Naive B cell (primary cell): ENCODE measurements around the gene SUMO2. TPM values are rescaled to one million over a fixed set of nuclear protein-coding genes. Genes with fewer than 3 reads are reported as not detected.
A peak's percentile ranks its signal among the peaks of the same experiment; 100 is the strongest.
"Not testable (repeated sequence)": the region's sequence is repeated elsewhere in the genome, so short reads cannot be mapped to it uniquely, and the experiment has no call there.

ENCODE experiments used
- ATAC-seq, 2 donors: fragments of 150-1000 bp; cut with Tn5 transposase; 2 replicates each; pipeline ENCODE4 v1.10.0; 2021; ENCODE audit warnings: low read depth in 2 of 2, mild to moderate bottlenecking in 2 of 2, moderate library complexity in 2 of 2
- DNase-seq: peaks from one replicate; pipeline ENCODE4 v3.0.0; 2022
- H3K27ac Mint-ChIP-seq, 6 donors: one replicate each; pipeline ENCODE4 v1.8.0; 2020 to 2022; ENCODE audit warnings: mild to moderate bottlenecking in 6 of 6, mixed read lengths in 6 of 6, moderate library complexity in 5 of 6, inconsistent platforms in 2 of 6
- H3K27me3 Mint-ChIP-seq, 3 donors: one replicate each; pipeline ENCODE4 v1.8.0; 2021 to 2022; ENCODE audit warnings: mixed read lengths in 3 of 3, mild to moderate bottlenecking in 1 of 3
- H3K36me3 Mint-ChIP-seq, 2 donors: one replicate each; pipeline ENCODE4 v1.8.0; 2020 to 2022; ENCODE audit warnings: mixed read lengths in 2 of 2, inconsistent platforms in 1 of 2, mild to moderate bottlenecking in 1 of 2
- H3K4me1 Mint-ChIP-seq, 3 donors: one replicate each; pipeline ENCODE4 v1.8.0; 2020 to 2022; ENCODE audit warnings: mixed read lengths in 3 of 3, inconsistent platforms in 1 of 3, mild to moderate bottlenecking in 1 of 3, moderate library complexity in 1 of 3
- H3K4me3 Mint-ChIP-seq, 8 donors: one replicate each; pipeline ENCODE4 v1.8.0; 2020 to 2022; ENCODE audit warnings: mild to moderate bottlenecking in 8 of 8, mixed read lengths in 8 of 8, moderate library complexity in 8 of 8, inconsistent platforms in 2 of 8
- H3K9me3 Mint-ChIP-seq, 7 donors: one replicate each; pipeline ENCODE4 v1.8.0; 2020 to 2022; ENCODE audit warnings: mixed read lengths in 7 of 7, mild to moderate bottlenecking in 5 of 7, inconsistent platforms in 2 of 7, moderate library complexity in 1 of 7
- polyA plus RNA-seq, 6 donors: library from polyadenylated mRNA; unstranded; fragments of 300-500 nt; fragmentation: Illumina TruSeq; gene quantifications; one replicate each; pipeline ENCODE4 v1.2.3, GENCODE V29; 2021; ENCODE audit warnings: low read depth in 6 of 6

SUMO2 gene
- polyA plus RNA-seq = 100 to 1,000 TPM; 260 to 424 (median 363) TPM

GRCh38 chr17:75182569-75183436 lies at the start of gene SUMO2:
SUMO2 (minus strand) TSS chr17:75182959; CDS start chr17:75182834, 125 bp downstream.
- DNase-seq (peak; percentile 95), ATAC-seq (peak; percentile 75 to 81)
- Mint-ChIP-seq H3K27ac (peak within 1 kb of the TSS; percentile 94 to 98 (median 98)), H3K4me1 (peaks cover 20 to 46% (median 33%) of the 10 kb centered on the region in 3 donors), H3K4me3 (peak within 1 kb of the TSS; percentile 87 to 98 (median 92)), H3K27me3 (no peaks in the 10 kb centered on the region), H3K9me3 (peaks cover 0 to 5% (median 0%) of the 10 kb centered on the region in 7 donors), H3K36me3 (no peaks in the 10 kb centered on the region)

GRCh38 chr17:75231741-75232464 lies 49.1 kb upstream of the SUMO2 start:
- Mint-ChIP-seq H3K4me3 (no peak overlapping the region), H3K9me3 (no peaks in the 10 kb centered on the region), H3K27ac (peak overlapping the region in 1 of 6 donors; percentile 71), H3K27me3 (no peaks in the 10 kb centered on the region), H3K36me3 (peaks cover 5 to 26% of the 10 kb centered on the region in 2 donors), H3K4me1 (no peaks in the 10 kb centered on the region)
- DNase-seq = no peak
- no peak for ATAC-seq

DNA sequence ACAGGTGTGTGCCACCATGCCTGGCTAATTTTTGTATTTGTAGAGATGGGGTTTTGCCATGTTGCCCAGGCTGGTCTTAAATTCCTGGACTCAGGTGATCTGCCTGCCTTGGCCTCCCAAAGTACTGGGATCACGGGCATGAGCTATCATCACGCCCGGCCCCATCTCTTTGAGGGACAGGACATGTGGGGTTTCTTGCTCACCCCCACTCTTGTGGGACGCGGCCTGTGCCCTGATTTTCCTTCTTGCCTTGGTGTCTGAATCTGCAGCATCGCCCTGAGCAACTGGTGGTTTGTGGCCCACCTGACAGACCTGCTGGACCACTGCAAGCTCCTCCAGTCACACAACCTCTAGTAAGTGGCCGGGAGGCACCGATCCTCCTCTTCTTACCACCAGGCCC lies 48.3 kb upstream of the SUMO2 start:
- Mint-ChIP-seq H3K27ac (peak overlapping the region in 1 of 6 donors; percentile 27), H3K9me3 (no peaks in the 10 kb centered on the region), H3K4me3 (no peak overlapping the region), H3K27me3 (no peaks in the 10 kb centered on the region), H3K36me3 (peaks cover 5 to 26% of the 10 kb centered on the region in 2 donors), H3K4me1 (no peaks in the 10 kb centered on the region)
- ATAC-seq (no peak), DNase-seq (no peak)

- Mint-ChIP-seq H3K27ac (no peak overlapping the region), H3K4me1 (no peaks in the 10 kb centered on the region)
Observed at GRCh38 chr17:75228847-75229246, 46.1 kb upstream of the SUMO2 start.

DNA sequence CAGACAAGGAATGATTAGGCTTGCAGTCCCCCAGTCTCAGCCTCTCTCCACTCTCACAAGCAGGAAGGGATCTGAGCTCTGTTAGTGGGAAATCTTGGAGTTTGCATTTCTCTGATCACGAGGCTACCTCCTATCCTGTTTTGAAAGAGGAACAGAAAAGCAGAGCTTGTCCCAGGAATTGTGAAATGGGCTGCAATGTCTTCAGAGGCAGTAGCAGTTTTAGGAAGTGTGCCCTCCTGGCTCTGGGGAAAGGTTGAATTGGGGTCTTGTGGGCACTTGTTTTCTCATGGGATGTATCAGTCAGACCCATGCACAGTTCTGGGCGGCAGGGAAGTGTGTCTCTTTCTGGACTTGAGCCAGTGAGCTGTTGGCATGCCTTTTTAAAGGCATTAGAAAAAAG lies 45.5 kb upstream of the SUMO2 start:
- Mint-ChIP-seq H3K4me1 (no peaks in the 10 kb centered on the region), H3K36me3 (peaks cover 5 to 14% of the 10 kb centered on the region in 2 donors), H3K27me3 (no peaks in the 10 kb centered on the region), H3K27ac (no peak overlapping the region), H3K9me3 (no peaks in the 10 kb centered on the region), H3K4me3 (no peak overlapping the region)
- no peak for DNase-seq
- ATAC-seq = no peak

More at GRCh38 chr17:75228847-75229246, 46.1 kb upstream of the SUMO2 start:
- H3K27me3 Mint-ChIP-seq = no peaks in the 10 kb centered on the region
- no peak for DNase-seq
- H3K4me3 Mint-ChIP-seq = no peak overlapping the region
- no peak for ATAC-seq
- no peaks in the 10 kb centered on the region for H3K9me3 Mint-ChIP-seq
- H3K36me3 Mint-ChIP-seq = peaks cover 5 to 14% of the 10 kb centered on the region in 2 donors

DNA sequence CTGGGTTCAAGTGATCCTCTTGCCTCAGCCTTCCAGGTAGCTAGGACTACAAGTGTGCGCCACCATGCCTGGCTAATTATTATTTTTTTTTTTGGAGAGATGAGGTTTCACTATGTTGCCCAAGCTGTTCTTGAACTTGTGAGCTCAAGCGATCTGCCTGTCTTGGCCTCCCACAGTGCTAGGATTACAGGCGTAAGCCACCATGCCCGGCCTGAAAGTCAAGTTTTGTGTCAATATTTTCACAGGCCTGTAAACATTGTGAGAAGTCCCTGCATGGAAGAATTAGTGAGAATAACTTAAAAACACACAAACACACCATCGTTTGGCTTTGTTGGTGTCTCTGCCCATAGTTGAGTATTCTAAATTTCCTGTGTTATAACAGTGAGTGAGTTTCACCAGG lies 45.0 kb upstream of the SUMO2 start:
- DNase-seq (no peak), ATAC-seq (no peak)
- no peak overlapping the region for H3K4me3 Mint-ChIP-seq
- H3K9me3 Mint-ChIP-seq = no peaks in the 10 kb centered on the region
- no peaks in the 10 kb centered on the region for H3K27me3 Mint-ChIP-seq
- H3K4me1 Mint-ChIP-seq = no peaks in the 10 kb centered on the region
- H3K27ac Mint-ChIP-seq = no peak overlapping the region
- peaks cover 5 to 10% of the 10 kb centered on the region in 2 donors for H3K36me3 Mint-ChIP-seq

DNA sequence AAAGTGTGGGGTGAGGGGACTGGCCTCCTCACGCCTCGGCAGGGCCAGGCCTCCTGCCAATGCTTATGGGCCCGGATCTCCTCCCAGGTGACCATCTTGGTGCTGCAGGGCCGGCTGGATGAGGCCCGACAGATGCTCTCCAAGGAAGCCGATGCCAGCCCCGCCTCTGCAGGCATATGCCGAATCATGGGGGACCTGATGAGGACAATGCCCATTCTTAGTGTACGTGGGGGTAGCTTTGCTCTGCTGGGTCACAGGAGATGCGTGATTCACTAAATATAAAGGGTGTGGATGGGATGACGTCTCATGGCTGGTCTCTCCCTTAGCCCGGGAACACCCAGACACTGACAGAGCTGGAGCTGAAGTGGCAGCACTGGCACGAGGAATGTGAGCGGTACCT lies 42.3 kb upstream of the SUMO2 start:
- H3K4me3 Mint-ChIP-seq = no peak overlapping the region
- no peaks in the 10 kb centered on the region for H3K27me3 Mint-ChIP-seq
- peaks cover 0 to 6% of the 10 kb centered on the region in 2 donors for H3K36me3 Mint-ChIP-seq
- H3K27ac Mint-ChIP-seq = peak overlapping the region in 1 of 6 donors; percentile 29
- no peaks in the 10 kb centered on the region for H3K4me1 Mint-ChIP-seq
- no peak for DNase-seq
- no peaks in the 10 kb centered on the region for H3K9me3 Mint-ChIP-seq
- ATAC-seq = no peak

- DNase-seq = no peak
- H3K36me3 Mint-ChIP-seq = peaks cover 13 to 16% of the 10 kb centered on the region in 2 donors
- no peak overlapping the region for H3K4me3 Mint-ChIP-seq
- ATAC-seq = no peak
- H3K27me3 Mint-ChIP-seq = no peaks in the 10 kb centered on the region
- H3K27ac Mint-ChIP-seq = peak overlapping the region in 1 of 6 donors; percentile 89
- H3K9me3 Mint-ChIP-seq = no peaks in the 10 kb centered on the region
- H3K4me1 Mint-ChIP-seq = peaks cover 0 to 5% (median 3%) of the 10 kb centered on the region in 3 donors
Observed at GRCh38 chr17:75219815-75220214, 37.1 kb upstream of the SUMO2 start.

- DNase-seq (no peak), ATAC-seq (no peak)
- Mint-ChIP-seq H3K27ac (peak overlapping the region in 1 of 6 donors; percentile 15), H3K4me1 (peaks cover 0 to 5% (median 3%) of the 10 kb centered on the region in 3 donors), H3K4me3 (no peak overlapping the region), H3K27me3 (no peaks in the 10 kb centered on the region), H3K36me3 (peaks cover 13 to 16% of the 10 kb centered on the region in 2 donors), H3K9me3 (no peaks in the 10 kb centered on the region)
Observed at GRCh38 chr17:75218131-75218530, 35.4 kb upstream of the SUMO2 start.

GRCh38 chr17:75209061-75209460 lies 26.3 kb upstream of the SUMO2 start:
- ATAC-seq (no peak), DNase-seq (no peak)
- Mint-ChIP-seq H3K27me3 (no peaks in the 10 kb centered on the region), H3K9me3 (no peaks in the 10 kb centered on the region), H3K4me1 (peaks cover 9 to 36% (median 13%) of the 10 kb centered on the region in 3 donors), H3K4me3 (peak overlapping the region in 2 of 8 donors; percentile 4 to 41), H3K27ac (peak overlapping the region in 1 of 6 donors; percentile 50), H3K36me3 (peaks cover 6 to 7% of the 10 kb centered on the region in 2 donors)

DNA sequence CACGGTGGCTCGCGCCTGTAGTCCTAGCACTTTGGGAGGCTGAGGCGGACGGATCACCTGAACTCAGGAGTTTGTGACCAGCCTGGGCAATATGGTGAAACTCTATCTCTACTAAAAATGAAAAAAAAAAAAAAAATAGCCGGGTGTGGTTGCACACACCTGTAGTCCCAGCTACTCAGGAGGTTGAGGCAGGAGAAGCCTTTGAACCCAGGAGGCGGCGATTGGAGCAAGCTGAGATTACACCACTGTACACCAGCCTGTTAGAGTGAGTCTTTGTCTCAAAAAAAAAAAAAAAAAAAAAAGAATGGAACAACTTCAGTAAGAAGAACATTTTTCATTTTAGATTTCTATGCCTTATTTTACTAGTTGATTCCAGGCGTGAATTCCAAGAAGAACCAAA lies 25.4 kb upstream of the SUMO2 start:
- ATAC-seq = no peak
- no peak overlapping the region for H3K27ac Mint-ChIP-seq
- H3K27me3 Mint-ChIP-seq = no peaks in the 10 kb centered on the region
- peak overlapping the region in 6 of 8 donors; percentile 10 to 77 (median 42) for H3K4me3 Mint-ChIP-seq
- H3K36me3 Mint-ChIP-seq = peaks cover 6 to 7% of the 10 kb centered on the region in 2 donors
- H3K9me3 Mint-ChIP-seq = no peaks in the 10 kb centered on the region
- peaks cover 10 to 40% (median 13%) of the 10 kb centered on the region in 3 donors for H3K4me1 Mint-ChIP-seq
- no peak for DNase-seq

- Mint-ChIP-seq H3K27ac (no peak overlapping the region), H3K4me3 (peak overlapping the region in 7 of 8 donors; percentile 10 to 77 (median 42)), H3K4me1 (peaks cover 10 to 40% (median 13%) of the 10 kb centered on the region in 3 donors), H3K36me3 (peaks cover 6 to 7% of the 10 kb centered on the region in 2 donors), H3K27me3 (no peaks in the 10 kb centered on the region), H3K9me3 (no peaks in the 10 kb centered on the region)
- ATAC-seq (no peak), DNase-seq (no peak)
Observed at GRCh38 chr17:75207760-75208159, 25.0 kb upstream of the SUMO2 start.

- peak overlapping the region; percentile 61 to 98 (median 96) for H3K4me3 Mint-ChIP-seq
- ATAC-seq, H3K27me3 Mint-ChIP-seq, H3K9me3 Mint-ChIP-seq, H3K36me3 Mint-ChIP-seq, DNase-seq: not testable (repeated sequence)
- peaks cover 10 to 40% (median 13%) of the 10 kb centered on the region in 3 donors for H3K4me1 Mint-ChIP-seq
- peak overlapping the region in 3 of 6 donors; percentile 14 to 87 (median 81) for H3K27ac Mint-ChIP-seq
Observed at GRCh38 chr17:75207050-75207407, 24.3 kb upstream of the SUMO2 start.
